Measurements from ENCODE around the gene LGALS3BP.

DNA sequence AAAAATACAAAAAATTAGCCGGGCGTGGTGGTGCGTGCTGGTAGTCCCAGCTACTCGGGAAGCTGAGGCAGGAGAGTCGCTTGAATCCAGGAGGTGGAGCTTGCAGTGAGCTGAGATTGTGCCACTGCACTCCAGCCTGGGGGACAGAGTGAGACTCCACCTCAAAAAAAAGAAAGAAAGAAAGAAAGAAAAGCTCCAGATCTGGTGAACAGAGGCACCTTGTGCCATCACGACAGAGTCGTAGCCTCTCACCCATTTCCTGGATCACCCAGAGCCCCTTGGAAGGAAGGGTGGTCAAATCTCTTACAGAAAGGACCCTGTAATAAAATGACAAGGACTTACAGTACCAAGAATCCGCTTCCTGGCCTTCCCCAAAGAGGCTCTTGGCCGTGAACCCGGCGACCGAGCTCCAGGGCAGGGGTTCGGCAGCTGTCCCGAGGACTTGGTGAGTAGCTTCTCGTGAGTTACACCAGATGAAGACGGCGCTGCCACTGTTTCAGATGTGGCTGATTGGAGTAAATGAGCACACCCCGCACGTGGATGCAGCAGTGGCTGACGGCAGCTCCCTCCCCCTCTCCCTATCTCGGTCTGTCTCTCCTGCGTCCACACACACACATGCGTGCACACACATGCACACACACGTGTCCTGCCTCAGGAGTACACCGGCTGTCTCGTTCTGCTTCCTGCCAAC is 13.5 kb downstream of the LGALS3BP start:
- TF ChIP-seq, protein P1, sequence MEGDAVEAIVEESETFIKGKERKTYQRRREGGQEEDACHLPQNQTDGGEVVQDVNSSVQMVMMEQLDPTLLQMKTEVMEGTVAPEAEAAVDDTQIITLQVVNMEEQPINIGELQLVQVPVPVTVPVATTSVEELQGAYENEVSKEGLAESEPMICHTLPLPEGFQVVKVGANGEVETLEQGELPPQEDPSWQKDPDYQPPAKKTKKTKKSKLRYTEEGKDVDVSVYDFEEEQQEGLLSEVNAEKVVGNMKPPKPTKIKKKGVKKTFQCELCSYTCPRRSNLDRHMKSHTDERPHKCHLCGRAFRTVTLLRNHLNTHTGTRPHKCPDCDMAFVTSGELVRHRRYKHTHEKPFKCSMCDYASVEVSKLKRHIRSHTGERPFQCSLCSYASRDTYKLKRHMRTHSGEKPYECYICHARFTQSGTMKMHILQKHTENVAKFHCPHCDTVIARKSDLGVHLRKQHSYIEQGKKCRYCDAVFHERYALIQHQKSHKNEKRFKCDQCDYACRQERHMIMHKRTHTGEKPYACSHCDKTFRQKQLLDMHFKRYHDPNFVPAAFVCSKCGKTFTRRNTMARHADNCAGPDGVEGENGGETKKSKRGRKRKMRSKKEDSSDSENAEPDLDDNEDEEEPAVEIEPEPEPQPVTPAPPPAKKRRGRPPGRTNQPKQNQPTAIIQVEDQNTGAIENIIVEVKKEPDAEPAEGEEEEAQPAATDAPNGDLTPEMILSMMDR (optimal IDR thresholded peaks at IDR 0.05 in 1 of 3, IDR thresholded peaks at IDR 0.05 in 1 of 3, conservative IDR thresholded peaks at IDR 0.05 in 1 of 3; ENCODE audit: extremely low read depth in 1 of 3, insufficient read depth in 2 of 3, low read length in 3 of 3): no peak
- TF ChIP-seq EZH2 (IDR thresholded peaks at IDR 0.05; ENCODE audit: low read length): no peak
